C4-2B (cell line): ENCODE data around the gene AHRR.

Source experiments
- CTCF ChIP-seq: fragments of 450-650 bp; conservative IDR thresholded peaks from 2 replicates; pipeline ENCODE4 v1.5.1; 2017; ENCODE audit warnings: mild to moderate bottlenecking
- ZFX ChIP-seq: fragments of 450-650 bp; IDR thresholded peaks from 2 replicates; pipeline ENCODE4 v1.6.1; 2017

GRCh38 chr5:456351-457194, 135.1 kb downstream of the AHRR start:
- TF ChIP-seq CTCF, result no peak
- no peak for TF ChIP-seq ZFX
